NCI-H2196 (cell line): ENCODE measurements around the gene FAM219B.
"Not testable (repeated sequence)": the region's sequence is repeated elsewhere in the genome, so short reads cannot be mapped to it uniquely, and the experiment has no call there.

Source experiments
- DNase-seq: peaks from one replicate; lab custom pipeline; 2025; ENCODE audit not compliant: unreplicated experiment; lab: John Stamatoyannopoulos, UW

Gene FAM219B

GRCh38 chr15:74904190-74904805, 2.4 kb downstream of the FAM219B start:
- DNase-seq, result no peak

GRCh38 chr15:74903676-74904075, 3.0 kb downstream of the FAM219B start:
- DNase-seq, result no peak

GRCh38 chr15:74902295-74903075, 4.2 kb downstream of the FAM219B start:
- no peak for DNase-seq

- peak; percentile 31 for DNase-seq
Observed at GRCh38 chr15:74901612-74902063, 5.0 kb downstream of the FAM219B start.

GRCh38 chr15:74897300-74897701, 9.3 kb downstream of the FAM219B start:
- no peak for DNase-seq

- no peak for DNase-seq
Observed at GRCh38 chr15:74896316-74896715, 10.3 kb downstream of the FAM219B start.

GRCh38 chr15:74895830-74896229, 10.8 kb downstream of the FAM219B start:
- no peak for DNase-seq

- DNase-seq, result not testable (repeated sequence)
Observed at GRCh38 chr15:74894383-74894782, 12.3 kb downstream of the FAM219B start.

GRCh38 chr15:74893627-74894026, 13.0 kb downstream of the FAM219B start:
- no peak for DNase-seq

- no peak for DNase-seq
Observed at GRCh38 chr15:74892931-74893330, 13.7 kb downstream of the FAM219B start.

- DNase-seq, result no peak
Observed at GRCh38 chr15:74892313-74892712, 14.3 kb downstream of the FAM219B start.

GRCh38 chr15:74891469-74891868, 15.2 kb downstream of the FAM219B start:
- no peak for DNase-seq

- DNase-seq, result no peak
Observed at GRCh38 chr15:74890665-74890960, 16.0 kb downstream of the FAM219B start.

- peak; percentile 67 for DNase-seq
Observed at GRCh38 chr15:74889883-74890664, 16.6 kb downstream of the FAM219B start, which contains the start of gene MPI. TSS of gene MPI (plus strand) at chr15:74890042. CDS start at chr15:74890074, 32 bp downstream.

GRCh38 chr15:74889390-74889882, 17.2 kb downstream of the FAM219B start:
- no peak for DNase-seq

GRCh38 chr15:74888716-74889115, 17.9 kb downstream of the FAM219B start:
- no peak for DNase-seq

- DNase-seq, result not testable (repeated sequence)
Observed at GRCh38 chr15:74887537-74888193, 19.0 kb downstream of the FAM219B start.

- DNase-seq, result no peak
Observed at GRCh38 chr15:74885461-74885860, 21.2 kb downstream of the FAM219B start.

GRCh38 chr15:74884428-74885223, 22.0 kb downstream of the FAM219B start:
- no peak for DNase-seq

- DNase-seq, result no peak
Observed at GRCh38 chr15:74882528-74882927, 24.1 kb downstream of the FAM219B start.
